Adrenal gland (tissue), 5 donors: Measurements from ENCODE around the gene P4HA2.

Source experiments
- CTCF ChIP-seq, 6 experiments: fragments of 450-650 bp in 4 of 6; fragments of 200-600 bp in 2 of 6; sonication (generic) in 1 of 6; IDR thresholded peaks; 1 replicate in 5 of 6; 2 replicates in 1 of 6; pipeline versions ENCODE4 v1.5.1 to v1.8.0; 2016 to 2021; ENCODE audit warnings: antibody characterized with exemption in 6 of 6, mild to moderate bottlenecking in 2 of 6, moderate library complexity in 1 of 6
- POLR2A ChIP-seq, 2 donors: fragments of 450-650 bp; IDR thresholded peaks; one replicate each; pipeline ENCODE4 v1.6.1; 2017; ENCODE audit warnings: antibody characterized with exemption in 2 of 2, mild to moderate bottlenecking in 2 of 2, moderate library complexity in 1 of 2
- donor health status: DM: no; HTN: no; CAD: no.

DNA sequence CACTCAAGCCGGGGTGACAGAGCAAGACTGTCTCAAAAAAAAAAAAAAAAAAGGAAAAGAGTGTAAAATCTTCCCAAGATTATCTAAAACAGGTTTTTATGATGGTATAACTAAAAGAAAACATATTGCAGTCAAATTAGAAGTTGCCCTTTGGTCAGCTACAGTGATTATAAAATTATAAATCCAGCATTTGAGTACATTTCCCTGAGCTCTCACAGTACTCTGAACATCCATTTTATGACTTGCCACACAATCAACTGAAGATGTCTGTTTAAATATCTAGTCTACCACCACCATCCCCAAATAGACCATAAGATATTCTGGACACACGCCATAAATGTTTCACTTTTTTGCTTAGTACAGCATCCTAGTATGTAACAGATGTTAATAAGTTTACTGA is 77.1 kb downstream of the P4HA2 start:
- TF ChIP-seq POLR2A (IDR thresholded peaks at IDR 0.05) (no peak), CTCF (IDR thresholded peaks at IDR 0.05) (no peak)
